ENCODE measurements around the gene SLC6A19. TPM values are rescaled to one million over a fixed set of nuclear protein-coding genes. Genes with fewer than 3 reads are reported as not detected.

Gene SLC6A19
- total RNA-seq, 1 donor from 2014 or later: not detected

DNA sequence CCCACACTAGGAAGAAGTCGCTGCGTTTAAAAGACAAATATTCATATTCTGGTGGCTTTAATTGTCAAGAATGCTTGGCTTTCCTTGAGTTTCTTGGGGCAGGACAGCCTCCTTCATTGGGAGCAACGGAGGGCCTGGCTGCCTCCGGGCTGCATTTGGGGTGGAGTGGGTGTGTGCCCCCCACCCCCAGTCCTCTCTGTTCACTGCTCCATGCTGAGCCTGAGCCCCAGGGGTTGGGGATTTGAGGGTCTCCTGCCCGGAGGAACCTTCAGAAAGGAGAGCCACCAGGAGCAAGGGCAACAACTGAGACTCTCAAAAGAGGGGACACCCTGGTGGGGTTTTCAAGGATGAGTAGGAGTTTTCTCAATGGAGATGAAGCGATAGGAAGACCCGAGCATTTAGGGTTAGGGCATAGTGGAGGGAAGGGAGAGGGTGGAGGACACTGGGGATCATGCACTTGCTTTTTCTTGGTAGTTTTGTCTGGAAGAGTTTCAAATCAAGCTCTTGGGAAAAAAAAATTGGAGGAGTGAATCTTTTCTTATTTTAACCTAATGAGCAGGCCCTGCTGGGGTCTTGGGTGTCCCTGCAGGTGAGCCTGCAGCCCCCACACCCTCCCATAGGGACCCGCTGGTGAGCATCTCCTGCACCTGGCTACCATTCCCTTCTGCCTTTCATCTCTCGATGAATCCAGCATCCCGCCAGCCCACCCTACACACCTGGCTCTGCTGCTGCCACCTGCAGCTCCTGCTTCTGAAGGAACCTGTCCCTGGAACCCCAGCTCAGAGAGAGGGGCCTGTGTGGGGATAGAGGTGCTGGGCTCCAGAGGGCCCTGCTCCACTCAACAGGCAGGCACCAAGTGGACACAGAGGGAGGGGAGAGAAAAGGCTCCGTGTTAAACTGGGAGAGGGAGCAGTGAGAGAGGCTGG is 4.1 kb downstream of the SLC6A19 start:
- no peak for DNase-seq (ENCODE audit: low spot score)
- Histone ChIP-seq H3K36me3 (no peaks in the 10 kb centered on the region), H3K9me3 (ENCODE audit: low read depth) (no peaks in the 10 kb centered on the region), H3K4me2 (peak overlapping the region; percentile 33), H3K27me3 (no peaks in the 10 kb centered on the region), H3F3A (ENCODE audit: low read depth) (no peaks in the 10 kb centered on the region), H3K4me3 (no peak overlapping the region), H3K27ac (no peak overlapping the region), H2AFZ (replicated peaks) (no peak overlapping the region), H4K20me1 (ENCODE audit: low read depth) (no peaks in the 10 kb centered on the region), H3K9ac (no peak overlapping the region), H3K4me1 (peaks cover 15% of the 10 kb centered on the region), H3K79me2 (ENCODE audit: low read depth) (no peaks in the 10 kb centered on the region)
- Mint-ChIP-seq H3K4me1 (peaks cover 16% of the 10 kb centered on the region), H3K9me3 (no peaks in the 10 kb centered on the region), H3K36me3 (no peaks in the 10 kb centered on the region), H3K27me3 (ENCODE audit: insufficient read depth, low read depth) (peaks cover 12% of the 10 kb centered on the region), H3K27ac (peak overlapping the region; percentile 90), H3K4me3 (peak overlapping the region; percentile 39)
- TF ChIP-seq EZH2 (IDR thresholded peaks at IDR 0.05): no peak
- TF ChIP-seq EZH2phosphoT487 (IDR thresholded peaks at IDR 0.05): no peak
- TF ChIP-seq CTCF (IDR thresholded peaks at IDR 0.05): no peak

- Mint-ChIP-seq H3K27me3 (ENCODE audit: insufficient read depth, low read depth) (peaks cover 16% of the 10 kb centered on the region), H3K36me3 (no peaks in the 10 kb centered on the region)
These were observed 5.4 kb downstream of the SLC6A19 start for GRCh38 chr5:1206521-1207412.

DNA sequence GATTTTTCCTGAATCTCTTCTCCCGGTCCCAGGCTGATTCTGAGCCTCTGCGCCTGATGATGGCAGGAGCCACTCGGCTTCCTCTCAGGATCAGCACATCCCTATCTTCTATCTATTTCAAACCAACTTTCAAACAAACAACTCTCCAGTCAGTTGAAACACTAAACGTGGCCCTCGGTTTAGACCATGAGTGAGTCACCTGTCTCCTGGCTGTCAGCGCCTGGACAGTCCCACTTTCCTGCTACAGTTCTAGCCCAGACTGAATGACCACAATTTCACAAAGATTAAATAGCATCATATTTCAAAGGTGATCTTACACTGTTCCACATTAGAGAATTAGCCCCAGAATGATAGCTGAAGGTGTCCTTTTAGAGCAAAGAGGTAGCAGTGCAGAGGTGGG is 6.2 kb downstream of the SLC6A19 start:
- no peaks in the 10 kb centered on the region for H3F3A ChIP-seq (ENCODE audit: low read depth)
- H3K9me3 ChIP-seq (ENCODE audit: low read depth): no peaks in the 10 kb centered on the region
- no peak overlapping the region for H3K4me2 ChIP-seq
- no peak overlapping the region for H3K9ac ChIP-seq
- H2AFZ ChIP-seq (replicated peaks): no peak overlapping the region
- H3K4me1 ChIP-seq: peaks cover 15% of the 10 kb centered on the region
- H3K9me3 Mint-ChIP-seq: no peaks in the 10 kb centered on the region
- H3K27ac ChIP-seq: no peak overlapping the region
- H3K36me3 ChIP-seq: no peaks in the 10 kb centered on the region
- peak overlapping the region; percentile 54 for H3K27ac Mint-ChIP-seq
- no peaks in the 10 kb centered on the region for H4K20me1 ChIP-seq (ENCODE audit: low read depth)
- H3K4me3 ChIP-seq: no peak overlapping the region
- TF ChIP-seq EZH2 (IDR thresholded peaks at IDR 0.05): no peak
- no peak for TF ChIP-seq EZH2phosphoT487 (IDR thresholded peaks at IDR 0.05)
- no peak for TF ChIP-seq CTCF (IDR thresholded peaks at IDR 0.05)
- DNase-seq (ENCODE audit: low spot score): no peak
- no peaks in the 10 kb centered on the region for H3K36me3 Mint-ChIP-seq
- H3K27me3 Mint-ChIP-seq (ENCODE audit: insufficient read depth, low read depth): peaks cover 18% of the 10 kb centered on the region
- peaks cover 16% of the 10 kb centered on the region for H3K4me1 Mint-ChIP-seq
- no peaks in the 10 kb centered on the region for H3K27me3 ChIP-seq
- H3K4me3 Mint-ChIP-seq: peak overlapping the region; percentile 13
- H3K79me2 ChIP-seq (ENCODE audit: low read depth): no peaks in the 10 kb centered on the region

More at GRCh38 chr5:1206521-1207412, 5.4 kb downstream of the SLC6A19 start:
- H3K79me2 ChIP-seq (ENCODE audit: low read depth): no peaks in the 10 kb centered on the region
- no peaks in the 10 kb centered on the region for H3K36me3 ChIP-seq
- DNase-seq (ENCODE audit: low spot score): no peak
- no peak overlapping the region for H3K4me3 ChIP-seq
- H3K4me1 ChIP-seq: peaks cover 15% of the 10 kb centered on the region
- H3K4me1 Mint-ChIP-seq: peaks cover 16% of the 10 kb centered on the region
- no peaks in the 10 kb centered on the region for H4K20me1 ChIP-seq (ENCODE audit: low read depth)
- no peak overlapping the region for H3K27ac Mint-ChIP-seq
- no peak overlapping the region for H3K9ac ChIP-seq
- no peak overlapping the region for H2AFZ ChIP-seq (replicated peaks)
- no peaks in the 10 kb centered on the region for H3K27me3 ChIP-seq
- TF ChIP-seq EZH2phosphoT487 (IDR thresholded peaks at IDR 0.05) (no peak), CTCF (IDR thresholded peaks at IDR 0.05) (no peak), EZH2 (IDR thresholded peaks at IDR 0.05) (no peak)
- no peak overlapping the region for H3K27ac ChIP-seq
- H3K4me2 ChIP-seq: no peak overlapping the region
- no peaks in the 10 kb centered on the region for H3K9me3 Mint-ChIP-seq
- no peaks in the 10 kb centered on the region for H3F3A ChIP-seq (ENCODE audit: low read depth)
- no peak overlapping the region for H3K4me3 Mint-ChIP-seq
- H3K9me3 ChIP-seq (ENCODE audit: low read depth): no peaks in the 10 kb centered on the region

All from neural progenitor cell (in vitro differentiated cells).